ENCODE results near the gene MAPK7. TPM values are rescaled to one million over a fixed set of nuclear protein-coding genes. Genes with fewer than 3 reads are reported as not detected.

The MAPK7 gene
- polyA plus RNA-seq, 1 donor: 23.5 TPM

GRCh38 chr17:19421926-19422325 lies 43.6 kb downstream of the MAPK7 start:
- DNase-seq: no peak

GRCh38 chr17:19424934-19425868 lies 46.9 kb downstream of the MAPK7 start:
- no peak for DNase-seq

GRCh38 chr17:19426631-19427030 lies 48.3 kb downstream of the MAPK7 start:
- no peak for DNase-seq

GRCh38 chr17:19431691-19432090 lies 53.4 kb downstream of the MAPK7 start:
- no peak for DNase-seq

Other genes starting within 250 kb of the MAPK7 start
- gene EPN2, start 141.1 kb upstream of the MAPK7 start, polyA plus RNA-seq (ENCODE audit: insufficient read length): 28.8 TPM
- 6.1 TPM for gene B9D1, start 15.8 kb upstream of the MAPK7 start, polyA plus RNA-seq (ENCODE audit: insufficient read length)
- gene MFAP4, start 8.7 kb downstream of the MAPK7 start, polyA plus RNA-seq (ENCODE audit: insufficient read length): 233 TPM
- 1.9 TPM for gene RNF112, start 32.7 kb downstream of the MAPK7 start, polyA plus RNA-seq (ENCODE audit: insufficient read length)
- 1.3 TPM for gene SLC47A1, start 155.4 kb downstream of the MAPK7 start, polyA plus RNA-seq (ENCODE audit: insufficient read length)

Measured in hindlimb muscle (tissue), 1 donor.